GM19397 (cell line): ENCODE data around the gene C12orf75.
"Not testable (repeated sequence)": the region's sequence is repeated elsewhere in the genome, so short reads cannot be mapped to it uniquely, and the experiment has no call there.

Source experiments
- ATAC-seq: cut with Tn5 transposase; IDR thresholded peaks from one replicate; pipeline ENCODE4 v1.9.1; 2021; ENCODE audit warnings: mild to moderate bottlenecking, moderate library complexity; ENCODE audit not compliant: unreplicated experiment

The C12orf75 gene

GRCh38 chr12:105330283-105330930 lies at the start of gene C12orf75:
Gene C12orf75 (plus strand): TSS chr12:105330691. CDS start chr12:105330892, 201 bp downstream.
- peak; percentile 88 for ATAC-seq

- no peak for ATAC-seq
These were observed 49.4 kb upstream of the C12orf75 start for GRCh38 chr12:105280966-105281693.

GRCh38 chr12:105281694-105282049 lies 48.8 kb upstream of the C12orf75 start:
- ATAC-seq: no peak

GRCh38 chr12:105285378-105285777 lies 45.1 kb upstream of the C12orf75 start:
- ATAC-seq: no peak

GRCh38 chr12:105287408-105287807 lies 43.1 kb upstream of the C12orf75 start:
- ATAC-seq: no peak

- no peak for ATAC-seq
These were observed 42.0 kb upstream of the C12orf75 start for GRCh38 chr12:105288311-105288996.

- no peak for ATAC-seq
These were observed 41.2 kb upstream of the C12orf75 start for GRCh38 chr12:105289114-105289904.

- ATAC-seq: no peak
These were observed 39.0 kb upstream of the C12orf75 start for GRCh38 chr12:105291531-105291930.

- ATAC-seq: no peak
These were observed 37.8 kb upstream of the C12orf75 start for GRCh38 chr12:105292705-105293104.

GRCh38 chr12:105293187-105293586 lies 37.3 kb upstream of the C12orf75 start:
- no peak for ATAC-seq

- ATAC-seq: no peak
These were observed 36.3 kb upstream of the C12orf75 start for GRCh38 chr12:105294161-105294560.

GRCh38 chr12:105294886-105295479 lies 35.5 kb upstream of the C12orf75 start:
- ATAC-seq: no peak

- ATAC-seq: no peak
These were observed 34.1 kb upstream of the C12orf75 start for GRCh38 chr12:105296116-105297089.

GRCh38 chr12:105300883-105301282 lies 29.6 kb upstream of the C12orf75 start:
- no peak for ATAC-seq

GRCh38 chr12:105301696-105302095 lies 28.8 kb upstream of the C12orf75 start:
- ATAC-seq: no peak

GRCh38 chr12:105302986-105303385 lies 27.5 kb upstream of the C12orf75 start:
- not testable (repeated sequence) for ATAC-seq

- not testable (repeated sequence) for ATAC-seq
These were observed 25.9 kb upstream of the C12orf75 start for GRCh38 chr12:105304626-105305025.

GRCh38 chr12:105307601-105308314 lies 22.7 kb upstream of the C12orf75 start:
- ATAC-seq: not testable (repeated sequence)

GRCh38 chr12:105308839-105309238 lies 21.7 kb upstream of the C12orf75 start:
- ATAC-seq: not testable (repeated sequence)
